Endothelial cell of umbilical vein (primary cell): ENCODE data around the gene HBP1. TPM values are rescaled to one million over a fixed set of nuclear protein-coding genes. Genes with fewer than 3 reads are reported as not detected.

Experiments used
- BruUV-seq: library from RNA; stranded (reverse); fragments of 400-500 nt; replicated peaks from 2 replicates; lab custom pipeline; 2021; lab: Mats Ljungman, UMichigan
- CTCF ChIA-PET: fragments of 300-600, 350-600 bp; sonication (Branson Sonifier 250); formaldehyde crosslinking; loops from one replicate; lab custom pipeline; 2021; ENCODE audit warnings: antibody characterized with exemption, inconsistent platforms; lab: Charles Lee
- POLR2A ChIA-PET: fragments of 300-600, 350-600 bp; sonication (Branson Sonifier 250); formaldehyde crosslinking; loops from one replicate; lab custom pipeline; 2021; ENCODE audit warnings: antibody characterized with exemption, inconsistent platforms; lab: Charles Lee
- DNase-seq: peaks from one replicate; pipeline ENCODE4 v3.0.0-alpha.2; 2011; ENCODE audit warnings: low read depth, low spot score
- FAIRE-seq: peaks from 2 replicates; lab custom pipeline; 2011; peaks lifted over from hg19 to GRCh38; lab: Jason Lieb, UNC
- H2AFZ ChIP-seq: 2 replicates; pipeline ENCODE4 v1.6.0; 2012; ENCODE audit warnings: low read depth, low read length, control low read depth, inconsistent platforms
- H3K27ac ChIP-seq: 2 replicates; pipeline ENCODE4 v1.5.1; 2011; ENCODE audit warnings: low read depth, mild to moderate bottlenecking, control low read depth, low read length, moderate library complexity; ENCODE audit not compliant: insufficient read depth
- H3K27me3 ChIP-seq, 2 experiments: 2 replicates each; pipeline versions ENCODE4 v1.6.0 to v1.6.1; 2011; ENCODE audit warnings: low read length in 2 of 2, mixed read lengths in 1 of 2; ENCODE audit not compliant: control insufficient read depth in 2 of 2, insufficient read depth in 2 of 2
- H3K36me3 ChIP-seq, 2 experiments: 2 replicates in 1 of 2; 3 replicates in 1 of 2; pipeline ENCODE4 v1.5.1; 2011; ENCODE audit warnings: low read length in 2 of 2, mild to moderate bottlenecking in 1 of 2, moderate library complexity in 1 of 2; ENCODE audit not compliant: control insufficient read depth in 2 of 2, insufficient read depth in 2 of 2; ENCODE audit errors: extremely low read depth in 1 of 2
- H3K4me1 ChIP-seq: 3 replicates; pipeline ENCODE4 v1.5.1; 2011; ENCODE audit warnings: mild to moderate bottlenecking, low read length; ENCODE audit not compliant: control insufficient read depth, insufficient read depth; ENCODE audit errors: extremely low read depth
- H3K4me2 ChIP-seq: 2 replicates; pipeline ENCODE4 v1.6.1; 2011; ENCODE audit warnings: low read length, control low read depth, mixed read lengths; ENCODE audit not compliant: insufficient read depth
- H3K4me3 ChIP-seq, 3 experiments: fragments of 200-600 bp in 1 of 3; sonication (generic), shearing (Covaris generic) in 1 of 3; replicated peaks in 1 of 3; 2 replicates each; pipeline ENCODE4 v1.5.1; 2011 to 2016; ENCODE audit warnings: control low read depth in 3 of 3, low read length in 3 of 3, mild to moderate bottlenecking in 2 of 3, inconsistent platforms in 1 of 3, low read depth in 1 of 3, moderate library complexity in 1 of 3; ENCODE audit not compliant: insufficient read depth in 1 of 3
- H3K79me2 ChIP-seq: 2 replicates; pipeline ENCODE4 v1.6.0; 2012; ENCODE audit warnings: low read length, inconsistent platforms; ENCODE audit not compliant: control insufficient read depth, insufficient read depth
- H3K9ac ChIP-seq: replicated peaks from 2 replicates; pipeline ENCODE3; 2011; ENCODE audit warnings: low read length, control low read depth; ENCODE audit not compliant: insufficient read depth; ENCODE audit errors: extremely low read depth
- H3K9me1 ChIP-seq: replicated peaks from 3 replicates; pipeline ENCODE4 v1.6.0; 2011; ENCODE audit warnings: mild to moderate bottlenecking, low read length; ENCODE audit not compliant: control insufficient read depth, insufficient read depth; ENCODE audit errors: extremely low read depth
- H3K9me3 ChIP-seq: replicated peaks from 2 replicates; pipeline ENCODE4 v1.5.1; 2012; ENCODE audit warnings: low read length, inconsistent platforms; ENCODE audit not compliant: control insufficient read depth, insufficient read depth
- H4K20me1 ChIP-seq: replicated peaks from 2 replicates; pipeline ENCODE3; 2011; ENCODE audit warnings: mild to moderate bottlenecking, low read length; ENCODE audit not compliant: control insufficient read depth, insufficient read depth; ENCODE audit errors: extremely low read depth
- EZH2 ChIP-seq: IDR thresholded peaks from 2 replicates; pipeline ENCODE4 v1.6.1; 2012; ENCODE audit warnings: borderline replicate concordance, low read depth, mild to moderate bottlenecking, moderate library complexity, low read length, inconsistent platforms; ENCODE audit not compliant: severe bottlenecking
- FOS ChIP-seq: IDR thresholded peaks from 2 replicates; pipeline ENCODE4 v1.6.1; 2011; ENCODE audit warnings: mild to moderate bottlenecking, low read length, moderate library complexity, borderline replicate concordance; ENCODE audit not compliant: insufficient read depth
- GATA2 ChIP-seq: IDR thresholded peaks from 2 replicates; pipeline ENCODE4 v1.7.0; 2011; ENCODE audit warnings: low read depth, mild to moderate bottlenecking, moderate library complexity, mixed read lengths, low read length; ENCODE audit not compliant: insufficient read length, insufficient read depth
- JUN ChIP-seq: IDR thresholded peaks from 2 replicates; pipeline ENCODE4 v1.6.1; 2011; ENCODE audit warnings: borderline replicate concordance, low read depth; ENCODE audit not compliant: insufficient read length, insufficient read depth
- MYC ChIP-seq: IDR thresholded peaks from one replicate; pipeline ENCODE4 v1.6.1; 2011; ENCODE audit warnings: mild to moderate bottlenecking, low read depth, low read length
- POLR2A ChIP-seq: IDR thresholded peaks from 2 replicates; pipeline ENCODE4 v1.6.1; 2012; ENCODE audit warnings: low read depth, mild to moderate bottlenecking, control low read depth, low read length
- POLR2AphosphoS5 ChIP-seq: IDR thresholded peaks from 2 replicates; pipeline ENCODE4 v1.6.1; 2012; ENCODE audit warnings: low read depth, mild to moderate bottlenecking, control low read depth, low read length, moderate library complexity; ENCODE audit not compliant: insufficient read depth
- dilution Hi-C: fragments of 300-500 bp; cut with MboI; formaldehyde crosslinking; loops from one replicate; pipeline ENCODE4 v1.15.0; 2019; ENCODE audit warnings: low sequenced_read_pairs; ENCODE audit not compliant: extremely low pct_ligation_motif_present
- intact Hi-C: fragments of 100-400 bp; cut with micrococcal nuclease; formaldehyde crosslinking; loops from one replicate; pipeline ENCODE4 v1.10.0; 2022
- polyA plus RNA-seq, 4 experiments: library from polyadenylated mRNA; depleted of rRNA in 3 of 4; stranded (reverse) in 3 of 4; unstranded in 1 of 4; fragments of >200 nt; gene quantifications; 2 replicates each; pipeline versions ENCODE4 v1.2.1 to v1.2.3, GENCODE V29; 2011 to 2012; ENCODE audit warnings: missing spikeins in 1 of 4
- total RNA-seq: library from RNA; stranded (reverse); gene quantifications from 2 replicates; pipeline ENCODE4 v1.2.3, GENCODE V29; 2021
- TF ChIP-seq, protein P1 (sequence below), 2 donors: IDR thresholded peaks; 1 replicate in 1 of 2; 2 replicates in 1 of 2; pipeline ENCODE4 v1.5.1; 2011; ENCODE audit warnings: low read length in 2 of 2, mild to moderate bottlenecking in 2 of 2, moderate library complexity in 2 of 2, control low read depth in 1 of 2, inconsistent platforms in 1 of 2, low read depth in 1 of 2; ENCODE audit not compliant: insufficient read depth in 1 of 2; ENCODE audit errors: extremely low read depth in 1 of 2

HBP1 gene
- total and polyA plus RNA-seq, 2 donors (not counting 3 experiments of a cell fraction or from before 2014, with no cell fraction given): 49.6 to 63.4 TPM

DNA sequence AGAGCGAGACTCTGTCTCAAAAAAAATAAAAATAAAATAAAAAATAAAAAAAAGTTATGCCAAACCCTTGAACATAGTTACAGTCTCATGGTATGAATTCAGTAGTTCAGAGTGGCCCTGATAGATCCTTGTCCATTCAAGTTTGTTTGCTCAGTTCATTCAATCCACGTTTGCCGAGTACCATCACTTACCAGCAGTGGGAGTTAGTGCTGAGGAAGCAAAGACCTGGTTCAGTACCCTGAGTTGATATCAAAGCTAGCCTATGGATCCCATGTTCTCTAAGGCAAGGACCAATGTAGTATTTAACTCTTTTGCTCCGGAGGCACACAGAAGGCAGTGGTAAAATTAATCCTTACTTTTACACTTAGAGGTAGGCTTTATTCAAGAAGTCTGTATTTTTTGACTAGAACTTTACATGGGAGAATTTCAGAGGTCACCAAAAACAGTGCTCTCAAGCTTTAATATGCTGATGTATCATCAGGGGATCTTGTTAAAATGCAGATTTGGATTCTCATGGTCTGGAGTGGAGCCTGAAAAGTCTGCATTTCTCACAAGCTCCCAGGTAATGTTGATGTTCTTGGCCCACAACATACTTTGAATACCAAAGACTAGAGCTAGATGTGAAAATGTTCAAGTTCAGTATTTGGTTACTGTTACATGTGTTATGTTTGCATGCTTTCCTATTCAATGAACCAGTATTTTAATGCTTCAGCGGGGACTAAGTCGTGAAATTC is 38.1 kb upstream of the HBP1 start:
- Histone ChIP-seq H3K4me2 (no peak overlapping the region), H3K27ac (no peak overlapping the region), H3K4me1 (no peaks in the 10 kb centered on the region), H3K36me3 (peaks cover 0 to 2% of the 10 kb centered on the region in 2 experiments), H3K79me2 (no peaks in the 10 kb centered on the region), H3K9me3 (no peaks in the 10 kb centered on the region), H3K9ac (no peak overlapping the region), H3K4me3 (no peak overlapping the region), H3K27me3 (no peaks in the 10 kb centered on the region), H2AFZ (no peak overlapping the region), H4K20me1 (no peaks in the 10 kb centered on the region), H3K9me1 (no peaks in the 10 kb centered on the region)
- CTCF ChIA-PET: interaction anchor here (0.8 to 3.1 kb wide), 12 partner anchors 8 to 184 kb away, joined by 3 to 13 read pairs (median 4); no protein-coding TSS in a partner anchor
- POLR2A ChIA-PET: interaction anchor here (1.2 kb wide), 1 partner anchor 8 kb away, joined by 3 read pairs; no protein-coding TSS in a partner anchor
- dilution Hi-C loops (no loop called here), intact Hi-C loops (no loop called here)
- FAIRE-seq (no peak), DNase-seq (no peak)
- no TSS peak for BruUV-seq
- TF ChIP-seq POLR2AphosphoS5 (no peak), POLR2A (no peak), MYC (no peak), GATA2 (no peak), JUN (no peak), EZH2 (no peak), FOS (no peak)
- TF ChIP-seq, protein P1, sequence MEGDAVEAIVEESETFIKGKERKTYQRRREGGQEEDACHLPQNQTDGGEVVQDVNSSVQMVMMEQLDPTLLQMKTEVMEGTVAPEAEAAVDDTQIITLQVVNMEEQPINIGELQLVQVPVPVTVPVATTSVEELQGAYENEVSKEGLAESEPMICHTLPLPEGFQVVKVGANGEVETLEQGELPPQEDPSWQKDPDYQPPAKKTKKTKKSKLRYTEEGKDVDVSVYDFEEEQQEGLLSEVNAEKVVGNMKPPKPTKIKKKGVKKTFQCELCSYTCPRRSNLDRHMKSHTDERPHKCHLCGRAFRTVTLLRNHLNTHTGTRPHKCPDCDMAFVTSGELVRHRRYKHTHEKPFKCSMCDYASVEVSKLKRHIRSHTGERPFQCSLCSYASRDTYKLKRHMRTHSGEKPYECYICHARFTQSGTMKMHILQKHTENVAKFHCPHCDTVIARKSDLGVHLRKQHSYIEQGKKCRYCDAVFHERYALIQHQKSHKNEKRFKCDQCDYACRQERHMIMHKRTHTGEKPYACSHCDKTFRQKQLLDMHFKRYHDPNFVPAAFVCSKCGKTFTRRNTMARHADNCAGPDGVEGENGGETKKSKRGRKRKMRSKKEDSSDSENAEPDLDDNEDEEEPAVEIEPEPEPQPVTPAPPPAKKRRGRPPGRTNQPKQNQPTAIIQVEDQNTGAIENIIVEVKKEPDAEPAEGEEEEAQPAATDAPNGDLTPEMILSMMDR (IDR thresholded peaks at IDR 0.05; ENCODE audit: extremely low read depth in 1 of 2, insufficient read depth in 1 of 2, low read depth in 1 of 2, low read length in 2 of 2): peak in 1 of 2 donors; percentile 10
